T-helper 17 cell (primary cell): ENCODE results near the gene MEA1. TPM values are rescaled to one million over a fixed set of nuclear protein-coding genes. Genes with fewer than 3 reads are reported as not detected.

ENCODE experiments used
- ATAC-seq: fragments of 150-1000 bp; cut with Tn5 transposase; 2 replicates; pipeline ENCODE4 v1.10.0; 2021; ENCODE audit warnings: mild to moderate bottlenecking, moderate library complexity
- DNase-seq, 3 donors: peaks; one replicate each; pipeline versions ENCODE4 v3.0.0 to v3.0.0-alpha.2; 2020 to 2021
- H3K9me3 ChIP-seq: one replicate; pipeline ENCODE4 v1.7.0; 2013; ENCODE audit warnings: low read length, mild to moderate bottlenecking; ENCODE audit not compliant: control insufficient read depth, poor library complexity, severe bottlenecking
- H3K27ac Mint-ChIP-seq: one replicate; pipeline ENCODE4 v1.8.0; 2022; ENCODE audit warnings: mild to moderate bottlenecking, moderate library complexity, mixed read lengths
- H3K27me3 Mint-ChIP-seq: one replicate; pipeline ENCODE4 v1.8.0; 2022; ENCODE audit warnings: mixed read lengths
- H3K36me3 Mint-ChIP-seq: one replicate; pipeline ENCODE4 v1.8.0; 2022; ENCODE audit warnings: low read depth, mixed read lengths
- H3K4me1 Mint-ChIP-seq: one replicate; pipeline ENCODE4 v1.8.0; 2022; ENCODE audit warnings: mild to moderate bottlenecking, mixed read lengths
- H3K4me3 Mint-ChIP-seq: one replicate; pipeline ENCODE4 v1.8.0; 2022; ENCODE audit warnings: mild to moderate bottlenecking, moderate library complexity, mixed read lengths
- total RNA-seq, 4 donors: library from RNA in 2 of 4; stranded (reverse) in 2 of 4; gene quantifications; one replicate each; pipeline ENCODE4 v1.2.3 and lab custom pipeline; 2022 to 2026

The MEA1 gene
- total RNA-seq (10 to 100 TPM; 23.7 to 26.3 TPM), total RNA-seq (lab: John Stamatoyannopoulos, UW) (16.4 to 42.3 reads per million in 2 donors)

DNA sequence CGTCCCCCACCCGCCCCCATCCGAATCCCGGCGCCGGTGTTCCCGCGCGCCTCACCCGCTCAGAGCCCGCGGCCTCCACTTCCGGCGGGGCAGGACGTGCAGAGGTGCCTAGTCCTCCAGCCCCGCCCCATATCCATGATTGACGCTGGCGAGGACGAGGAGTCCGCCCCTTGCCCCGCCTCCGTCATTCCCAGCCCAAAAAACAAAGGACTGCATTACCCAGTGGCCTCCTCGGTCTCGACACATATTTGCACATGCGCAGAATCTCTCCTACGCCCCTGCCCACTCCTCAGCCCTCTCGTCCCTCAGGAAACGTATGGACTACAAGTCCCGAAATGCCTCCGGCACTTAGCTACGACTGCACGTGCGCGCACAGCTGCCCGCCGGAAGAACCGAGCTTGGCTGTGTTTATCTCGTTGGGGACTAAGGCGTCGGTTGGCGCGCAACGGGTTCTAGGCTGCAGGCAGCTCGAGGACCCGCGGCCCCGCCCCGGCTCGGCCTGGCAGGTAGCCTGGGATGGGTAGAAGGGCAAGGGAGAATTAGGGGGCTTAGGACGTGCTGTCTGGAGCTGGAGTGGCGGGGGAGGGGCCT, at the start of gene MEA1, which contains the start of gene KLHDC3:
Gene MEA1 (minus strand): TSS at position 104 of the 591 bp plus-strand sequence. CDS start 133 bp downstream, outside the sequence.
Gene KLHDC3 (plus strand): TSS at position 407 of the 591 bp plus-strand sequence. CDS start 2,944 bp downstream, outside the sequence.
- ATAC-seq: peak; percentile 91
- peak within 1 kb of the TSS; percentile 93 for H3K27ac Mint-ChIP-seq
- H3K4me1 Mint-ChIP-seq: peaks cover 42% of the 10 kb centered on the region
- H3K27me3 Mint-ChIP-seq: no peaks in the 10 kb centered on the region
- H3K4me3 Mint-ChIP-seq: peak within 1 kb of the TSS; percentile 98
- H3K9me3 ChIP-seq: no peaks in the 10 kb centered on the region
- peaks cover 6% of the 10 kb centered on the region for H3K36me3 Mint-ChIP-seq
- peak; percentile 92 to 98 (median 94) for DNase-seq

GRCh38 chr6:43062818-43063217, 49.1 kb upstream of the MEA1 start:
- Mint-ChIP-seq H3K27ac (no peak overlapping the region), H3K4me1 (peaks cover 27% of the 10 kb centered on the region), H3K4me3 (no peak overlapping the region), H3K36me3 (peaks cover 14% of the 10 kb centered on the region), H3K27me3 (no peaks in the 10 kb centered on the region)
- no peak for ATAC-seq
- H3K9me3 ChIP-seq: no peaks in the 10 kb centered on the region
- no peak for DNase-seq

GRCh38 chr6:43061861-43062260, 48.1 kb upstream of the MEA1 start:
- Mint-ChIP-seq H3K27ac (peak overlapping the region; percentile 95), H3K27me3 (no peaks in the 10 kb centered on the region), H3K36me3 (peaks cover 14% of the 10 kb centered on the region), H3K4me1 (peaks cover 30% of the 10 kb centered on the region), H3K4me3 (peak overlapping the region; percentile 43)
- no peaks in the 10 kb centered on the region for H3K9me3 ChIP-seq
- ATAC-seq: no peak
- DNase-seq: no peak

GRCh38 chr6:43060755-43061633, 47.2 kb upstream of the MEA1 start:
- Mint-ChIP-seq H3K4me1 (peaks cover 30% of the 10 kb centered on the region), H3K27ac (peak overlapping the region; percentile 95), H3K27me3 (no peaks in the 10 kb centered on the region), H3K4me3 (peak overlapping the region; percentile 95), H3K36me3 (peaks cover 9% of the 10 kb centered on the region)
- no peak for ATAC-seq
- no peak for DNase-seq
- no peaks in the 10 kb centered on the region for H3K9me3 ChIP-seq

DNA sequence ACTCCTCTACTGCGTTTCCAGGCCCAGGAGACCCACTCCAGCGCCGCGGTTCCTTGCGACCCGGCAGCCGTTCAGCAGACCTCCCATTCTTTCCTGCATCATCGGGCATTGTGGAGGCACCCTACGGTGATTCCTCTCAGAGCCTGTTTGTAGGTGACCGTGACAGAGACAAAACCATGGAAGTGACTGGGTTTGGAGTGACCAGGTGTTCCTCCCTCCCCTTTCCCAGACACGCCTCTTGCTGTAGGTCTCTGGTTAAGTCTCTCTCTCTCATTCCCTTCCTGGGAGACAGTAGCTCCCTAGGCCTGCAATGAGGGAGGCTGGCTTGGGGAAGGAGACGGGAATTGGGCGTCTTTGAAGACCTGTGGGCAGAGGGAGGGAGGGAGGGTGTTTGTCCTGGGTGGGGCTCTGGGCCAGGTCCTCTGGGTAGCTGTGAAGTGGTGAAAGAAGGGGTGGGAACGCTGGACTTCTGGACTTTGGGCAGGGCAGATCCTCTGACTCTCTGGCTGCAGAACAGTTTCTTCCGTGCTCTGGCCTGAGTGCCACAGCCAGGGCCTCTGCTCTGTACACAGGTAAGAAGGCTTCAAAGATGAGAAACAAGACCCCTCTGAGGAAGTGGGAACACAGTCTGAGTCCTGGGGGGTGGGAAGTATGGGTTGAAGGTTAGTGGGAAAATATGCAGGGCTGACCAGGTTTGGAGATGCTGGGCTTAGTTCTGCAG, 46.4 kb upstream of the MEA1 start:
- peak overlapping the region; percentile 95 for H3K27ac Mint-ChIP-seq
- no peaks in the 10 kb centered on the region for H3K27me3 Mint-ChIP-seq
- peaks cover 30% of the 10 kb centered on the region for H3K4me1 Mint-ChIP-seq
- H3K9me3 ChIP-seq: no peaks in the 10 kb centered on the region
- no peak for DNase-seq
- peak overlapping the region; percentile 95 for H3K4me3 Mint-ChIP-seq
- ATAC-seq: no peak
- peaks cover 12% of the 10 kb centered on the region for H3K36me3 Mint-ChIP-seq

DNA sequence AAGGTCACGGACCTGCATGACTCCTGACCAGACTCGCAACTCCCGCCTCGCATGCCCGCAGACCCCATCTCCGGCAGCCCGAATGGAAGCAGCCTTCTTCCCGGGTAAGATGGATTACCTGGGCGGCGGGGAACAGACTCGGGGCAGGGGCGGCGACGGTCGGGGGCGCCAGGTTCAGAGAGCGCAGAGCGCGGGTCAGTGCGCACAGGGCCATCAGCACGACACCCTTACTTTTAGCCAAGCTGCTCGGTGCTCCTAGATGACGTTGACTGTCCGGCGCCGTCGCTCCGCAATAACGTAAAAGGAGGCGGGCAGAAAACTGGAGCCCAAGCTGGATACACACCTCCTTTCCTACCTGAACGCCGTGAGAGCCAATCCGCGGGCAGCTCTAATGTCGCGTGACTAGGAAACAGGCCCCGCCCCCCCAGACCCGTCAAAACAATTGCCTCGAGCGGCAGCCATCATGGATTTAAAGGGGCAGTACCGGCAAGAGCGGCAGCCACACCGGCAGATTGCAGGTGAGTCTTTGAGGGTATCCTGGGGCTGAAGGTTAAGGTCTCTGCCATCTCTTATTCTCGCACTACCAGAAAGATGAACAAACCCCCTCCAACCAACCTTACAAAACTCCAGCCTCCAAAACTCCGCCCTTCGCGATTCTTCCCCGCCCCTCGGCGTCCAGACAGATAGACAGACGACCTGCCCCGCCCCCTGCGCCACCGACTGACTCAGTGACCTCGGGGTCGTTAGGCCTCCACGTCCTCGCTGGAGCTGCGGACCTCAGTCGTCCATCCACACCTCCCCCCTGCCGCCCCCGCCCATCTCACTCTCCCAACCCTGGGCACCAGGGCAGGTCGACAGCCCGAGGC, 45.7 kb upstream of the MEA1 start, which contains the start of the genes KLC4 and MRPL2:
Gene KLC4 (plus strand): TSS at position 464 of the 866 bp plus-strand sequence. CDS start 1,705 bp downstream, outside the sequence.
Gene MRPL2 (minus strand): TSS at position 267 of the 866 bp plus-strand sequence. CDS start 53 bp downstream, at position 214.
- H3K9me3 ChIP-seq: no peaks in the 10 kb centered on the region
- Mint-ChIP-seq H3K27ac (peak within 1 kb of the TSS; percentile 95), H3K4me3 (peak within 1 kb of the TSS; percentile 95), H3K36me3 (peaks cover 7% of the 10 kb centered on the region), H3K4me1 (peaks cover 29% of the 10 kb centered on the region), H3K27me3 (no peaks in the 10 kb centered on the region)
- ATAC-seq (peak; percentile 98), DNase-seq (peak; percentile 88 to 95 (median 90))

- DNase-seq: no peak
- no peak for ATAC-seq
- H3K27ac Mint-ChIP-seq: peak overlapping the region; percentile 95
- peak overlapping the region; percentile 95 for H3K4me3 Mint-ChIP-seq
- no peaks in the 10 kb centered on the region for H3K27me3 Mint-ChIP-seq
- no peaks in the 10 kb centered on the region for H3K9me3 ChIP-seq
- H3K36me3 Mint-ChIP-seq: peaks cover 2% of the 10 kb centered on the region
- peaks cover 29% of the 10 kb centered on the region for H3K4me1 Mint-ChIP-seq
Measured at GRCh38 chr6:43058531-43058930, 44.8 kb upstream of the MEA1 start.

- Mint-ChIP-seq H3K36me3 (peaks cover 2% of the 10 kb centered on the region), H3K4me3 (no peak overlapping the region), H3K27ac (no peak overlapping the region)
Measured at GRCh38 chr6:43055966-43056365, 42.2 kb upstream of the MEA1 start.

GRCh38 chr6:43054206-43054943, 40.6 kb upstream of the MEA1 start:
- ATAC-seq: no peak
- H3K36me3 Mint-ChIP-seq: peaks cover 8% of the 10 kb centered on the region

More at GRCh38 chr6:43055966-43056365, 42.2 kb upstream of the MEA1 start:
- ATAC-seq: no peak
- Mint-ChIP-seq H3K27me3 (no peaks in the 10 kb centered on the region), H3K4me1 (peaks cover 40% of the 10 kb centered on the region)
- H3K9me3 ChIP-seq: no peaks in the 10 kb centered on the region
- DNase-seq: no peak

GRCh38 chr6:43053545-43054205, 39.9 kb upstream of the MEA1 start, which contains the start of gene CUL7:
TSS of gene CUL7 (minus strand) at chr6:43053851. CDS start at chr6:43052788, 1,063 bp downstream.
- ATAC-seq (peak; percentile 99), DNase-seq (peak; percentile 81 to 86 (median 85))
- H3K4me1 Mint-ChIP-seq: peaks cover 39% of the 10 kb centered on the region
- peak within 1 kb of the TSS; percentile 93 for H3K27ac Mint-ChIP-seq
- peak within 1 kb of the TSS; percentile 94 for H3K4me3 Mint-ChIP-seq
- no peaks in the 10 kb centered on the region for H3K9me3 ChIP-seq
- H3K36me3 Mint-ChIP-seq: peaks cover 8% of the 10 kb centered on the region
- no peaks in the 10 kb centered on the region for H3K27me3 Mint-ChIP-seq

More at GRCh38 chr6:43054206-43054943, 40.6 kb upstream of the MEA1 start:
- Mint-ChIP-seq H3K4me3 (peak overlapping the region; percentile 94), H3K4me1 (peaks cover 40% of the 10 kb centered on the region), H3K27ac (peak overlapping the region; percentile 93), H3K27me3 (no peaks in the 10 kb centered on the region)
- H3K9me3 ChIP-seq: no peaks in the 10 kb centered on the region
- DNase-seq: no peak
